HL-60/S4 treated with retinoic acid at 250 ng/mL for 4 days and 3 days (cell line): ENCODE measurements around the gene THSD4.

Experiments
- in situ Hi-C: fragments of 300-500 bp; cut with MboI; formaldehyde crosslinking; loops from 2 replicates; pipeline ENCODE4 v1.7.0; 2022; ENCODE audit warnings: low sequenced_read_pairs

Gene THSD4

GRCh38 chr15:71807125-71807629 lies 691.9 kb downstream of the THSD4 start:
- in situ Hi-C loops = no loop called here

GRCh38 chr15:71807691-71808091 lies 692.4 kb downstream of the THSD4 start:
- in situ Hi-C loops = no loop called here

GRCh38 chr15:71808311-71809020 lies 693.2 kb downstream of the THSD4 start:
- in situ Hi-C loops = no loop called here

GRCh38 chr15:71809346-71809745 lies 694.1 kb downstream of the THSD4 start:
- in situ Hi-C loops = no loop called here

- in situ Hi-C loops = no loop called here
Observed at GRCh38 chr15:71810256-71811035, 695.2 kb downstream of the THSD4 start, which contains the start of gene NR2E3. NR2E3 (plus strand) TSS chr15:71810554; CDS start chr15:71810744, 190 bp downstream.

- in situ Hi-C loops = no loop called here
Observed at GRCh38 chr15:71811036-71811736, 695.9 kb downstream of the THSD4 start.

GRCh38 chr15:71811752-71812735 lies 696.8 kb downstream of the THSD4 start:
- in situ Hi-C loops = no loop called here

- in situ Hi-C loops = no loop called here
Observed at GRCh38 chr15:71812966-71813722, 697.9 kb downstream of the THSD4 start.

GRCh38 chr15:71813723-71814470 lies 698.6 kb downstream of the THSD4 start:
- in situ Hi-C loops = no loop called here

GRCh38 chr15:71815301-71815700 lies 700.0 kb downstream of the THSD4 start:
- in situ Hi-C loops = no loop called here

GRCh38 chr15:71817351-71817750 lies 702.1 kb downstream of the THSD4 start:
- in situ Hi-C loops = no loop called here

- in situ Hi-C loops = no loop called here
Observed at GRCh38 chr15:71820127-71820526, 704.9 kb downstream of the THSD4 start.

- in situ Hi-C loops = no loop called here
Observed at GRCh38 chr15:71821547-71822129, 706.4 kb downstream of the THSD4 start.

- in situ Hi-C loops = no loop called here
Observed at GRCh38 chr15:71822890-71823630, 707.8 kb downstream of the THSD4 start.

- in situ Hi-C loops = no loop called here
Observed at GRCh38 chr15:71823801-71824200, 708.5 kb downstream of the THSD4 start.

- in situ Hi-C loops = no loop called here
Observed at GRCh38 chr15:71825021-71825730, 709.9 kb downstream of the THSD4 start.

GRCh38 chr15:71826196-71826595 lies 710.9 kb downstream of the THSD4 start:
- in situ Hi-C loops = no loop called here
